Renal cortical epithelial cell (primary cell): ENCODE results near the gene DEPDC7. TPM values are rescaled to one million over a fixed set of nuclear protein-coding genes. Genes with fewer than 3 reads are reported as not detected.
A peak's percentile ranks its signal among the peaks of the same experiment; 100 is the strongest.
"Not testable (repeated sequence)": the region's sequence is repeated elsewhere in the genome, so short reads cannot be mapped to it uniquely, and the experiment has no call there.

ENCODE experiments used
- DNase-seq: peaks from one replicate; pipeline ENCODE4 v3.0.0-alpha.2; 2011; ENCODE audit warnings: low read depth
- total RNA-seq: library from RNA; depleted of rRNA; stranded (reverse); fragments of >200 nt; gene quantifications from 2 replicates; pipeline ENCODE4 v1.2.3, GENCODE V29; 2014

The DEPDC7 gene
- total RNA-seq, 1 donor from 2014 or later, result 7.0 TPM

DNA sequence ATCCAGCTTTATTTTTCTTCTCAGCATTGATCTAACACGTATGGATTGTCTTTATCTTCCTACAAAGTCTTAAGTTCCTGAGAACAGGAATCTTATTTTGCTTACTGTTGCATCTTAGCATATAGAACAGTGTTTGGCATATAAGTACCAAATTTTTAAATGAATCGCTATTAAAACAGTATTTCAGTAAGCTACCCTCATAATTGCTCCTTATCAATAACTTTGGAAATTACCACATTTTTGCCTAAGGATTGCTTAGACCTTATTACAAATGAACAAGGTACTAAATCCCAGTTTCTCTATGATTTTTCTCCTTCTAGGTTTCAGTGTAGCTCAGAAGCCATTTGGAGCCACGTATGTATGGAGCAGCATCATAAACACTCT is 9.7 kb downstream of the DEPDC7 start:
- no peak for DNase-seq

DNA sequence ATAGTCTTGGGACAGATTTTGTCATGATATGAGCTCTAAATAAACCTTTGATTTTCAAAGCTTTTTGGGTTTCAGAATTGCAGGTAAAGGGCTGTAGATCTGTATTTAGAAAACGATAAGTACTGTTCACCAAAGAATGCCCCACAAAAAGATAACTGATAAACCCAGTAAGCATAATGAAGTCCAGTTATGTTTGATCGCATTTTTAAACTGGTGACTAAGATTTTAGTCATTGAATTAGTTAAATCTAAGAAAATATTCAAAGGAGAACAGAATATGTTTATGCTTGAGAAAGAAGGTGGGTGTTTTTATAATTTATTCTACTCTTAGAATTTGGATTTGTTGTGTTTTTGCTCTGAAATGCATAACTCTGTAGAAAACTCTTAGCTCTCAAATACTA is 11.6 kb downstream of the DEPDC7 start:
- DNase-seq, result no peak

DNA sequence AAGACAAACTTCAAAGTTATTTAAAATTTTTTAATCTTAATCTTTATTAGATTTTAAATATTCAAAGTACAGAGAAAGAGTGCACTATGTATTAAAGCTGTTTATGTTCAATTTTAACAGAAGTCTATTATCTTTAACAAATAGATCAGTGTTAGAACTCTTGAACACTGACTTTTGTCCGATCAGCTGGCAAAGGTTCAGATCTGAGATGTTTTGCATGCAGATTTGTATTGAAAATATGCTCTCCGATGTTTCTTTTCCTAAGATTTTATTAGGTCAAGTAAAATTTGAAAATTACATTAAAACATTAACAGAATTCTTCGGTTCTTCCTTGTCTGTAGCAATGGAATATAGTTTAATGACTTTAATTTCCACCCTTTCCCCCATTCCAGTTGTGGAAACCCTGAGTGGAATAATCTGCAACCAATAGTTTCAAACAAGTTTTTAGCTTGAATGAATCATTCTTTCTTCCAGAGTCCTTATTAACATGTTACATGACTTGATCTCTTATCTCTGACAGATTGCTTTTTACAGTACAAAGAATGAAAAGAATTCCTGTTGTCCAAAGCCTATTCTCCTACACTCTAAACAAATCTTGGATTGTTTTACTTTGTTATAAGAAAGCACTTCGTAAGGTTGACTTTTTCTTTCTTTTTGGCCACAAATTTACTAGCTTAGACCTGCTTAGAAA is 12.3 kb downstream of the DEPDC7 start:
- DNase-seq, result no peak

DNA sequence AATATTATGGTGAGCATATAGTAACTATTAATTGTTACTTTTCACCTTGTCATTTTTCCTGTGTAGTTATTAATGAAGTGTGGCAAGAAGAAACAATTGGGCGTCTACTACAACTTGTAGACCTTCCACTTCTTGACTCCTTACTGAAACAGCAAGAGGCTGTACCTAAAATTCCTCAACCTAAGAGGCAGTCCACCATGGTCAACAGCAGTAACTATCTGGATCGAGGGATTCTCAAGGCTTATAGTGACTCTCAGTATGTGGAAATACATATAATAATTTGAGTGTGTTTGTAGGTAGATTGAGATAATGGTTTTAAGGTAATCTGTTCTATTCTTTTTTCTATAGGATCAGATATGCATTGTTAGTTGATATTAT is 12.8 kb downstream of the DEPDC7 start:
- DNase-seq, result no peak

DNA sequence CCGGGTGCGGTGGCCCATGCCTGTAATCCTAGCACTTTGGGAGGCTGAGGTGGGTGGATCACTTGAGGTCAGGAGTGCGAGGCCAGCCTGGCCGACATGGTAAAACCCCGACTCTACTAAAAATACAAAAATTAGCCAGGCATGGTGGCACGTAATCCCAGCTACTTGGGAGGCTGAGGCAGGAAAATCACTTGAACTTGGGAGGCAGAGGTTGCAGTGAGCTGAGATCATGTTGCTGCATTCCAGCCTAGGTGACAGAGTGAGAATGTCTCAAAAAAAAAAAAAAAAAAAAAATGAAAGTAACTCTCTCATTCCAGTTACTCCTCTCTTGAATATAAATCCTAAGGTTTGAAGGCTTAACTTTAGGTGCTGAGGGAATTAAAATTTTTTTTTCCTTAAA is 13.5 kb downstream of the DEPDC7 start:
- DNase-seq, result not testable (repeated sequence)

DNA sequence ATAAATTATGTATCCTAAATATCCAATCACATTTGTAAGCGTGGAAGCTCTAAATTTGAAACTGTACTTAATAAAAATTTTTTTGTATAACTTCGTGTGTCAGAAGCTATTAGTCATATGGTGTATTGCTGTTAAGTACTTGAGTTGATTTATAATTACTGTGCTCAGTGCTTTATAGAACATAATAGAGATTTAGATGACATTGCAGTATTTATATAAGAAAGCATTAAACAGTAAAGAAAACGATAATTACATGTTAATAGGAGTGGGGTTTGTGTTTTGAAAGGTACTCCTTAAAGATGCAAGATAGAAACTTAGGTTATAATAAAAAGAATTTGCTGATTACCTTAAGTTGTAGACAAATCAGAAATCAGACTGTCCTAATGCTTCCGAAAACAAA is 17.8 kb downstream of the DEPDC7 start:
- no peak for DNase-seq

DNA sequence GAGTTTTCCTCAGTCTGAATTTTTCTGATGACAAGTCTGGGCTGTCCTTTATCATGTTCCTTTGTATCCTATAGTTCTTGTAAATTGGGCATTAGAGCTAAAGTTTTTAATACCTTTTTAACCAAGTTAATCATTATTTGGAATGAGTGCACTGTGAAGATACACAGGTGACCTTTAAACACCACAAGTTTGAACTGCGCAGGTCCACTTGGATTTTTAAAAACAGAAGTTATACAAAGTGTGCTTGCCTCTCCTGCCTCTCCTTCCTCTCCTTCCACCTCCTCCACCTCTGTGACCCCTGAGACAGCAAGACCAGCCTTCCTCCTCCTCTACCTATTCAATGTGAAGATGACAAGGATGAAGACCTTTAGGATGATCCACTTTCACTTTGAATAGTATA is 19.3 kb downstream of the DEPDC7 start:
- DNase-seq, result no peak

DNA sequence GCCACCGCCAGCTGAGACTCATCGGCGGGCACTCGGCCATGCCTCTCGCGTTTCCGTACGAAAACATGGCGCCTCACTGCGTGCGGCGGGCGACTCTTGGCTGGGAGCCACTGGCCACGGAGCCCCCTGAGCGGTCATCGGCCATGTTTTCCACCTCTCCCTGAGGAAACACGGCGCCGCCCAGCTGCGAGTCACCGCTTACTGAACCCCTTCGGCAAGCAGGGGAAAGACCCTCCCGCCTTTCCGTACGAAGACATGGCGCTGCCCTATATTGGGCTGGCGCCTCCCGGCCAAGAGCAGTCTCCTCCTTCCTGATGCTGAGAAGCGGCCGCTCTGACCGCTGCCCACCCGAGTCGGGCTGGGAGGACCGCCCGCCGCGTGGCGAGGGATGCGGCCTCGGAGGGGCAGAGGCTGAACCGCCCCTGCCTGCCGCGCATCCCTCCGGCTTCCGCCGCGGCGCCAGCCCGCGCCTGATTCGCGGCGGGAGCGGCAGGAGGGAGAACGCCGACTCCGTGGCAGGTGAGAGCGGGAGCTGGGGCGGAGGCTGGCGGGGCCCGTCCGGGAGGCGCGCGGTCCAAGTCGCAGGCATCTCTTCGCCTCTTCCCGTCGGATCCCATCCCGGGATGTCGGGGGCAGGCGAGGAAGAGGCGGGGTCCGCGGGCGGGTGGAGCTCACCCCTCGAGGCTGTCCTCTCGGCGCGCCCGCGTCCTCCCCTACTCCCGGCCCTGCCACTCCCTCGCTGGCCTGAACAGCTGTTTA is 23.8 kb downstream of the DEPDC7 start, which contains the start of gene TCP11L1:
Gene TCP11L1, plus strand, starts transcription at position 299 of the 759 bp plus-strand sequence. CDS start 4,202 bp downstream, outside the sequence.
- peak; percentile 75 for DNase-seq

DNA sequence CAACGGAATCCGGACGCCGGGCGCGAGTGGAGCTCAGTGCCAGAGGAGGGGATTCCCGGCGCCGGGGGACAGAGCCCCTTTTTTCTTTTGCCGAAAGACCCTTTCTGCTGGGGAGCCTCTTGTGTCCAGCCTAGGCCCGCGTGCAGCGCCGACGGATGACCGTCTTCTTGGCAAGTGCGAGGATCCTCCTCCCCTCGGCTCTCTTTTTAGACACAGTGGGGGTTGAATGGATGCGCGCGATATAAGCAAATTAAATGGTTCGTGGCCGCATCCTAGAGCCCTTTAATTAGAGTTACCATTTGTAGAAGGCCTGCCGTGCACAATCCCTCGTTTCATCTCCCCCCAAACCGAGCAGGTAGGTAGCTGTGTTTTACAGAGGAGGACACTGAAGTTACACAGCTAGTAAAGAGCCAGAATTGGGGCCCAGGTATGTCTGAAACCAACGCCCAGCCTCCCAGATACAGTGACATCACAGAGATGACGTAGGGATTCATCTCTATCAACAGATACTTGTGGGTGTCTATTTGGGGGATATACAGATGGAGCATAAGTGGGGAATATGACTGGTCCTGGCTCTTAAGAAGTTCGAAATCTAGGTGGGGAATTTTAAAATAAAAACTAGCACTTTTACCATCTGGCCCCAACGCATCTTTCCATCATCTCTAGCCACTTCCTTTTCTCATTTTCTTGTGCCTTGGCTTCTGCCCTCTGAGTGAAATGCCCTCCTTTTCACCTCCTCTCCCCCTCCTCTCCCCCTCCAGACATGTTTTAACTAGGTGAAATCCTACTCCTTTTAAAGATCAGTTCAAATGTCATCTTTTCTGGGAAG is 24.6 kb downstream of the DEPDC7 start:
- no peak for DNase-seq

DNA sequence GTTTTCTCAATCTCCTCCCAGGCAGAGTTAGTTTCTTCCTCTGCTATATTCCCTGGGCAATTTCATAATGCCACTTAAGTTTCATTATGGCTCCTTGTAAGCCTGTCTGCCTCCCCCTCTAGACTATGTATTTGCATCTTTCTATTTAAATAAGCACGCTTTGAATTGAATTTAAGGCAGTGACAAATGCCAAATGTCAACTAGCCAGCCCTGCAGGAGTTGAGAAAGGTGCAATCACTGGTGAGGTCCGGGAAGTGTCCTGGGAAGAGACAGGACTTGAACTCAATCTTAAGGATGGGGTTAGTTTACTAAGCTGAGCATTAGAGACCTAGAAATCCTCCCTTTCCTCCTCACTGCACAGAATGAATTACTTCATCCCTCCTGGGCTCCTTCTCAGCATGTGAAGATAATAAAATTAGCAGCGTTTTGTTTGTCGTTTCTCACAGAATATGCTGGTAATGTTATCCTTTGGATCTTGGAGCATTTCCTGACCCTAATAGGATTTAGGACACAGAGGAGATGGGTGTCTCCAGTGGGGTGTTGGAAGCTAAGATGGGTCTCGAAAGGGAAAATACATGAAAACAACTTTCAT is 25.3 kb downstream of the DEPDC7 start:
- no peak for DNase-seq

DNA sequence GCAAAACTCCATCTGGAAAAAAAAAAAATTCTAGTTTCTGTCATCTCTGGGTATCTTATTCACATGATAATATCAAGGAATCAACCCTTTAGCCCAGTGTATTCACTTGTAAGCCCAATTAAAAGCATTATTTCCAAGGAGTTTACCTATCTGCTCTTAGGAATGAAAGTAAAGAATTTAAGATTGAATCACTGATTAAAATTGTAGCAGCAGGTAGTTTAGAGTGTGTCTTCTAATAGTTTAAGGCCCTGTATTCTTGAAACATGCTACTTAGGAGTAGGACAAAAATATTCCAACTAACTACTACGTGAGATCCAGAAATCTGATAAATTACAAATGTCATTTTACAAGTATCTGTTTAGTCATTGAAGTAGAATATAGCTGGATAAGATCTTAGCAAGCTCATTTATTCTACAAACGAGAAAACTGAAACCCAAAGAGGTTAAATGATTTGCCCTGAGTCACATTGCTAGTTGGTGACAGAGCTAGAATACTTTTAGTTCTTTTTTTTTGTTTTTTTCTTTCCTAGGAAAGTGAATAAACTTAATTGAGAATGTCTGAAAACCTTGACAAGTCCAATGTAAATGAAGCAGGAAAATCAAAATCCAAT is 27.6 kb downstream of the DEPDC7 start:
- DNase-seq, result no peak

DNA sequence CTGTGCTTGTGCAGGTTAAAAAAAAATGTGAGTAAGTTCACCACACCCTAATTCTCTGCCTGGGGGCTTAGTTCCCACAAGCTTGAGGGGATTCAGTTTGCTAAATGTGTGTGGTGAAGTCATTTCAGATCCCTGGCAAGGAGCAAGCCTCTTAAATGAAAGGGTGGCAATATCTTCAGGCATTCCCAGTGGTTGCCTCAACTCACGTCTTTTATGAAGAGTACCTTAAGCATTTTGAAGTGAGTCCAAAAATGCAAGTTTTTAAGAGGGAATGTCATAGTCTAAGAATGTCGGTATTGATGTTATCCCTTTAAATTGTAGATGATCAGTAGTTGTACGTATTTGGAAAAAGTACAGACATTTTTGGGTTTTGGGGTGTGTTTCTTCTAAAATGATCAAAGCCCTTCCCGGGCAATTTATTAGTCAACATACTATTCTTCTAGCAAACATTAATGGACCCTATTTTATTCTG is 28.6 kb downstream of the DEPDC7 start:
- peak; percentile 81 for DNase-seq

DNA sequence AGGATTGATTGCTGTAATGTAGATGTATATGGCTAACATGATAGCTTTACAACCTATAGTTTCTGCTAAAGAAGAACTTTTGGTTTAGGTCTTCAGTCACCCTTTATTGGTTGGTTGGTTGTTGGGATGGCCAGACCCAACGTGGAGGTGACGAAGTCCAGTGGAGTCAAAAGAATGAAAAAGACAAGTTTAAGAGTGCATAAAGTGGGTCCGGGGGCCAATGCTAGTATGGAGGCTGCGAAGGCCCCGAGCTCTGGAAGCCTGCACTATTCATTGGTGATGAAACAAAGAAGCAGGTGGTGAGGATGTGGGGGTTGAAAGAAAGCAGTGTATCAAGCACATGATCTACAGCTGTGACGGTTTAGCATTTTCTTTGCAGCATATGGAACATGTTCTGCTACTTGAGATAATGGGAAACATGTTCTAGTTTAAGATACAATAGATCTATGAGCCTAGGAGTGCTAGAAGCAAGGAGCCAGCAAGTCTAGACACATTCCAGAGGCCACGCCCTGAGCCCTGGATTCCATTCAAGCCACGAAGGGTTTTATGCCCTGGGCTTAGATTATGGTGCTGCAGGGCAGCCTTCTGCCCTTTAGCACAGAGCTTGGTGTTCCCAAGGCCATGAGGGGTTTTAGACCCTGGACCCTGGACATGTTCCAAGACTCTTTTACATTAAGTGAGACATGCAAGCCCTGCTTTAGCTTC is 30.0 kb downstream of the DEPDC7 start:
- no peak for DNase-seq

DNA sequence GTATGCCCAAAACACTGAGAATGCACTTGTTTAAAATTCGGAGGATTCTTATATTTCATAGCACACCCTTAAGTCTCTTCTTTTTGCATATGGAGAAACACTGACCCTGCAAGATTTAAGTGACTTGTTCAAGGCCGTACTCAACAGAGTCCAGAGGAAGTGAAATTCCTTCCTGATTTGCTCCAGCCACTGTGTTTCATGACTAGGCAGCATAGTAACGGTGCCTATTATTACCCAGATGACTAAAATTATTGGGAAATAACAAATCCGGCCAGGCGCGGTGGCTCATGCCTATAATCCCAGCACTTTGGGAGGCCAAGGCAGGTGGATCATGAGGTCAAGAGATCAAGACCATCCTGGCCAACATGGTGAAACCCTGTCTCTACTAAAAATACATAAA is 33.0 kb downstream of the DEPDC7 start:
- not testable (repeated sequence) for DNase-seq

DNA sequence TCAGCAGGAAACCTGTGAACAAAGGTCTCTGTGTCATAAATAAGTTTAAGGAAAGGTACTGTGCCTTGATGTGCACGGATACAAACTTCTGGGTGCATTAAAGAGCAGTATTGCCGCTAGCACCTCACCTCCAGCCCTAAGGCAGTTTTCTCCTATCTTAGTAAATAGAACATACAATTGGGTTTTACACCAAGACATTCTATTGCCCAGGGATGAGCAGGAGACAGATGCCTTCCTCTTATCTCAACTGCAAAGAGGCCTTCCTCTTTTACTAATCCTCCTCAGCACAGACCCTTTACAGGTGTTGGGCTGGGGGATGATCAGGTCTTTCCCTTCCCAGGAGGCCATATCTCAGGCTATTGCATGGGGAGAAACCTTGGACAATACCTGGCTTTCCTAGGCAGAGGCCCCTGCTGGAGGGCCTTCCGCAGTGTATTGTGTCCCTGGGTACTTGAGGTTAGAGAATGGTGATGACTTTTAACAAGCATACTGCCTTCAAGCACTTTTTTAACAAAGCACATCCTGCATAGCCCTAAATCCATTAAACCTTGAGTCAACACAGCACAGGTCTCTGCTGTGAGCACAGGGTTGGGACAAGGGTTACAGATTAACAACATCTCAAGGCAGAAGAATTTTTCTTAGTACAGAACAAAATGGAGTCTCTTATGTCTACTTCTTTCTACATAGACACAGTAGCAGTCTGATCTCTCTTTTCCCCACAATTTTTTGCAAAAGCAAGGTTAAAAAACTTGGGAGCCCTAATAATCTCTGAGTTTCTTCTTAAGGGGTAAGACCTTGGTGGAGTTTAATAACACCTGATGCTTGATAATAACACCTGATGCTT is 34.1 kb downstream of the DEPDC7 start:
- DNase-seq, result peak; percentile 80

DNA sequence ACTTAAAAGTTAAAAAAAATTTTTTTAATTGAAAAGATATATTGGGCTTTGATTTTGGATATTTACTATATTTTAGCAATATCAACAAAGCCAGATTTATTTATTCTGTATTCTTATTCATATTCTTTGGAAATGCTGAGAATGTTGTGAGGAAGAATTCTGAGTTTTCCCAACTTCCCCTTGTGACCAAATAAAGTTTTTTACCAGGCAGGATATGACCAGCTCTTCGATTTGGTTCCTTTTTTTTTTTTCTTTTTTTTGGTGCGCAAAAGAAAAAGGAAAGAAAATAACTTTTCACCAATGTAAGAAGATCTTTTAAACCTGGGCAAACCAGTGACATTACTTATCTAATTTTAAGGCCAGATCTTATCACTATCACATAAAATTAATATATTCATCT is 36.6 kb downstream of the DEPDC7 start:
- DNase-seq, result no peak

DNA sequence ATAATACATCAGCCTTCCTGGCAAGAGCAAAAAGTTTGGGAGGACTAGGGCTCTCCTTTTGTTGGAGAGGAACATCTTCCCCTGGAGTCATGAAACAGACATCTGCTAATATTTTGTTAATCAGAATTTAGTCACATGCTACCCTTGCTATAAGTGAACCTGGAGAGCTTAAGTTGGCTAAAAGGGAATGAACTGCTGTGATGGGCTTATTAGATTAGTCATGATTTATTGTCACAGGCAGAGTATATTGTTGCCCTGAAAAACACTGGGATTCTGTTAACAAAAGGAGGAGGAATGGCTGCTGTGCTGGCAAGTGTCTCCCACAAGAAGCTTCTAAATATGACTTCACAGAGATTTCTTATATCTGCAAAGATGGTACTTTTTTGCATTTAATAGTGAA is 39.7 kb downstream of the DEPDC7 start:
- no peak for DNase-seq

DNA sequence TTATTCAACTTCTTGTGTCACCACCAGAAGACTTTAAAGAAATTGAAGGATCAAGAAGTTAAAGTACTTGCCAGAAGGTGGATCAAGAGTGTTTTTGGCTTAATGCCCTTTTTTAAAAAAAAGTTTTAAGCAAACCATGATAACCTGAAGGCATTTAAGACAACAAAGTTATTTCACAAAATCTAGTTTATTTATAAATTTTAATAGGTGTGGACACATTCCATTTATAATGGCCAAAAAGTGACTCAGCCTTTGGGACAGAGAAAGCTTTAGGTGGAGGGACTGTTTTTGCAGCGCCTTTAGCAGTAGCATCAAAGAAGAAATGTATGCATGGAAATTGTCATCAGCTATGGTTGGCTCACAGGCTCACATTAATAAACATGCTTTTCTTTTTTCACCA is 41.6 kb downstream of the DEPDC7 start:
- DNase-seq, result no peak

DNA sequence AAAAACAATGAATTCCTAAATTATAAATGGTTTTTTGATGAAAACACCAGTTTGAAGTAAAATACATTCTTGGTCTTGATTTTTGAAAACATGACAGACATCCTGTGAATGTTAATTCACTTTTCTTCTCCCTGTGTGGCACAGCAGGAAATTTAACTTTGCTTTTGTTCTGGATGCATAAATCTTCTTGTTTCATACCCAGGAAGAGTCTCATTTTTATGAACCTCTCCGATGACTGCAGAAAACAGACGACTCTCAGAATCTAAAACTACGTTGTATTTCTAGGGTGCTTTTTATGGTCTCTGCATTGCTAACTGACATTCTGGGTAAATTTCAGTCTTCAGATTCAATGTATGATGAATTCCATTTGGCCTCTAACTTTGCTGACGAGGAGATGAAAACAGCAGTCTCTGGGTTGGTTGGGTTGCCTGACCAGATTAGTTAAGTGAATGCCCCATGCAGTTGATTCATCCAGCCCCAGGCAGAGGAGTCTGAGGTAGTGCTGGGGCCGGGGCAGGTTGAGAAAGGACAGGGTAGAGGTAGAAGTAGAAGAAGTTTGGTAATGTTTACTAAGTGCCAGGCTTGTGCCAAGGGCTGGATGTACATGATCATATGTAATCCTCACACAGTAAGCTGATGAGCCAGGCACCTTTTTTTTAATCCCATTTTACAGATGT is 43.8 kb downstream of the DEPDC7 start:
- no peak for DNase-seq
